Large intestine (tissue), 3 donors: ENCODE measurements around the gene SOWAHD. TPM values are rescaled to one million over a fixed set of nuclear protein-coding genes. Genes with fewer than 3 reads are reported as not detected.
"Not testable (repeated sequence)": the region's sequence is repeated elsewhere in the genome, so short reads cannot be mapped to it uniquely, and the experiment has no call there.

Experiments used
- DNase-seq, 2 donors: peaks; one replicate each; pipeline versions ENCODE4 v3.0.0 to v3.0.0-alpha.2; 2013
- H3K27ac ChIP-seq: one replicate; pipeline ENCODE4 v1.5.1; 2013; ENCODE audit warnings: low read length
- H3K27me3 ChIP-seq: 2 replicates; pipeline ENCODE4 v1.6.1; 2013; ENCODE audit warnings: low read length; ENCODE audit not compliant: control insufficient read depth, insufficient read depth
- H3K36me3 ChIP-seq: 2 replicates; pipeline ENCODE4 v1.6.1; 2013; ENCODE audit warnings: low read length; ENCODE audit not compliant: control insufficient read depth, insufficient read depth
- H3K4me1 ChIP-seq: one replicate; pipeline ENCODE4 v1.6.1; 2013; ENCODE audit warnings: low read length; ENCODE audit not compliant: control insufficient read depth, insufficient read depth
- H3K4me3 ChIP-seq: one replicate; pipeline ENCODE4 v1.5.1; 2013; ENCODE audit warnings: low read length
- H3K9me3 ChIP-seq: one replicate; pipeline ENCODE4 v1.6.1; 2013; ENCODE audit warnings: mild to moderate bottlenecking, low read depth, low read length, moderate library complexity; ENCODE audit not compliant: control insufficient read depth
- WGBS: methylation state at CpG from one replicate; pipeline ENCODE4 v1.1.5; 2013; ENCODE audit warnings: low lambda C conversion rate; ENCODE audit not compliant: insufficient coverage; 5-methylcytosine and 5-hydroxymethylcytosine counted together
- polyA plus RNA-seq: library from polyadenylated mRNA; unstranded; fragments of 120-200 nt; gene quantifications from one replicate; pipeline ENCODE4 v1.2.1, GENCODE V29; 2013

SOWAHD gene
- polyA plus RNA-seq, 1 donor: 4.4 TPM

DNA sequence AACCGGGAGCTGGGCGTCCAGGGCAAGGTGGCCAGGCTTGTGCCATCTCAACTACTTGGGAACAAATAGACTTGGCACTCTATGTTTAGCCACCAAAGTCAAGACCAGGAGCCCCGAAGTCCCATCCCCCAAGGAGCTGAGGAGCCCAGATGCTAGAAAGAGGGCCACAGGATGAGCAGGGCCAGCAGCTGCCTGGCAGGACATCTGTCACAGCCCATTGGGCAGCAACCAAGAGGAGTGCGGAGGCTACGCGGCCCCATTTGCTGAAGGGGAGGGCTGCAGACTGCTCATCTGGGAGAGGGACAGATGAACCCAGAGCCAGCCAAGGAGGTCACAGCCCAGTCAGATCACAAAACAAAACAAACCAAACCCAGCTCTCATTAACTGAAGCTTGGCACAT lies 22.9 kb upstream of the SOWAHD start:
- no peaks in the 10 kb centered on the region for H3K9me3 ChIP-seq
- no peaks in the 10 kb centered on the region for H3K4me1 ChIP-seq
- no peak overlapping the region for H3K27ac ChIP-seq
- no peaks in the 10 kb centered on the region for H3K27me3 ChIP-seq
- DNase-seq: no peak
- H3K36me3 ChIP-seq: no peaks in the 10 kb centered on the region
- H3K4me3 ChIP-seq: no peak overlapping the region
- no CpG with 5 or more reads among the region's 6 CpGs for WGBS

DNA sequence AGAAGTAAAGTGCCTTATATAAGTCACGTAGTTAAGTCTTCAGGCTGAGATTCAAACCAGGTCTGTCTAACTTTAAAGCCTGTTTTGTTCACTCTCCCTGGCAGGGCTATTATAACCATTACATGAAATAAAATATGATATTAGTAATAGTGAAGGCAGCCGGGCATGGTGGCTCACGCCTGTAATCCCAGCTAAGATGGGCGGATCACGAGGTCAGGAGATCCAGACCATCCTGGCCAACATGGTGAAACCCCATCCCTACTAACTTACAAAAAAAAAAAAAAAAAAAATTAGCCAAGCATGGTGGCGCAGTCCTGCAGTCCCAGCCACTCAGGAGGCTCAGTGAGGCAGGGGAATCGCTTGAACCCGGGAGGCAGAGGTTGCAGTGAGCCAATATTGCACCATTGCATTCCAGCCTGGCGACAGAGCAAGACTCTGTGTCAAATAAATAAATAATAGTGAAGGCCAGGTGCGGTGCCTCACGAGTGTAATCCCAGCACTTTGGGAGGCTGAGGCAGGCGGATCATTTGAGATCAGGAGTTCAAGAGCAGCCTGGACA lies 22.1 kb upstream of the SOWAHD start:
- WGBS: no CpG with 5 or more reads among the region's 12 CpGs
- no peaks in the 10 kb centered on the region for H3K4me1 ChIP-seq
- H3K4me3 ChIP-seq: no peak overlapping the region
- no peaks in the 10 kb centered on the region for H3K9me3 ChIP-seq
- H3K27ac ChIP-seq: no peak overlapping the region
- no peaks in the 10 kb centered on the region for H3K36me3 ChIP-seq
- H3K27me3 ChIP-seq: no peaks in the 10 kb centered on the region
- no peak for DNase-seq

DNA sequence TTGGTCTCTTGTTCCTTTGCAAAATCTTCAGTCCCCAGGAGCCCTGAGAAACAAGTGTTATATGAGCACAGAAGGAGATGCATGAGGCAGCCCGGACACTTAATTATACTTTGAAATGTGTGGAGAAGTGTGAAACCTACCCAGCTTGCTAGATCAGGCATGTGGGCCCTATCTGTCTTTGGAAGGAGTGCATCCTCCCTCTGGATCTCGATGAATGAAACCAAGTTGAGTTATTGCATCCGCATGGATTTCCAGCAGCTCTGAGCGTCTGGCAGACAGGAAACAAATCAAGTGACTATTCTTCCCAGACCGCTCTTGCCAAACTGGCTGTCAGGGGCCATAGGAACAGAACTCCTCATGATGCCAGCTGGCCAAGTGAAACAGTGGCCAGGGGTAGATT lies 19.6 kb upstream of the SOWAHD start:
- Histone ChIP-seq H3K36me3 (no peaks in the 10 kb centered on the region), H3K9me3 (no peaks in the 10 kb centered on the region), H3K27ac (no peak overlapping the region), H3K4me1 (no peaks in the 10 kb centered on the region), H3K4me3 (no peak overlapping the region), H3K27me3 (no peaks in the 10 kb centered on the region)
- DNase-seq: no peak
- no CpG with 5 or more reads among the region's 5 CpGs for WGBS

DNA sequence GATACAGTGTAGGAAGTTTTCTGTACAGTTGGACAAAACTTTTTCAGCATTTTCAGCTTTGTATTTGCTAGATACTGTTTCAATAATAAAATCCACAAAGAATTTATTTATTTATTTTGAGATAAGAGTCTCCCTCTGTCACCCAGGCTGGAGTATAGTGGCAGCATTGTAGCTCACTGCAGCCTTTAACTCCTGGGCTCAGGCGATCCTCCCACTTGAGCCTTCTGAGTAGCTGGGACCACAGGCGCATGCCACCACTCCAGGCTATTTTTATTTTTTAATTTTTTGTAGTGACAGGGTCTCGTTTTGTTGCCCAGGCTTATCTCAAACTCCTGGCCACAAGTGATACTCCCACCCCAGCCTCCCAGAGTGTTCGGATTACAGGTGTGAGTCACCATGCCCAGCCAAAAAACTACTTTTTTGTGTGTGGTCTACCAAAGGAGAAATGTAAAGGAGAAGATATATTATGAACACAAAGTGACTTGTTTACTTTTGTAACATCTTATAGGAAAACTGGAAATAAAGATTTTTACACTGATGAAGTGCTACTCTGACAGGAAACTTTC lies 13.0 kb upstream of the SOWAHD start:
- H3K27me3 ChIP-seq: no peaks in the 10 kb centered on the region
- DNase-seq: no peak
- no CpG with 5 or more reads among the region's 4 CpGs for WGBS
- no peaks in the 10 kb centered on the region for H3K9me3 ChIP-seq
- H3K4me1 ChIP-seq: no peaks in the 10 kb centered on the region
- H3K36me3 ChIP-seq: no peaks in the 10 kb centered on the region
- H3K4me3 ChIP-seq: no peak overlapping the region
- H3K27ac ChIP-seq: no peak overlapping the region

DNA sequence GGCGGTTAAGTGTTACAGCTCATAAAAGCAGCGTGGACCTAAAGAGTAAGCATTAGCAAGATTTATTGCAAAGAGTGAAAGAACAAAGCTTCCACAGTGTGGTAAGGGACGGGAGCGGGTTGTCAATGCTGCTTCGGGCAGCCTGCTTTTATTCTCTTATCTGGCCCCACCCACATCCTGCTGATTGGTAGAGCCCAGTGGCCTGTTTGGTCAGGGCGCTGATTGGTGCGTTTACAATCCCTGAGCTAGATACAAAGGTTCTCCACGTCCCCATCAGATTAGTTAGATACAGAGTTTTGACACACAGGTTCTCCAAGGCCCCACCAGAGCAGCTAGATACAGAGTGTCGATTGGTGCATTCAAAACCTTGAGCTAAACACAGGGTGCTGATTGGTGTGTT lies 8.3 kb upstream of the SOWAHD start:
- not testable (repeated sequence) for H3K27ac ChIP-seq, H3K9me3 ChIP-seq, H3K27me3 ChIP-seq, H3K4me1 ChIP-seq, H3K36me3 ChIP-seq, H3K4me3 ChIP-seq, DNase-seq
- no CpG with 5 or more reads among the region's 9 CpGs for WGBS

DNA sequence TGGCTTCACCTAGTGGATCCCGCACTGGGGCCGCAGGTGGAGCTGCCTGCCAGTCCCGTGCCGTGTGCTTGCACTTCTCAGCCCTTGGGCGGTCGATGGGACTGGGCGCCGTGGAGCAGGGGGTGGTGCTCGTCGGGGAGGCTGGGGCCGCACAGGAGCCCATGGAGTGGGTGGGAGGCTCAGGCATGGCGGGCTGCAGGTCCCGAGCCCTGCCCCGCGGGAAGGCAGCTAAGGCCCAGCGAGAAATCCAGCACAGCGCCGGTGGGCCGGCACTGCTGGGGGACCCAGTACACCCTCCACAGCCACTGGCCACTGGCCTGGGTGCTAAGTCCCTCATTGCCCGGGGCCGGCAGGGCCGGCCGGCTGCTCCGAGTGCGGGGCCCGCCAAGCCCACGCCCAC lies 7.6 kb upstream of the SOWAHD start:
- DNase-seq, H3K9me3 ChIP-seq, H3K27ac ChIP-seq, H3K27me3 ChIP-seq, H3K4me1 ChIP-seq, H3K36me3 ChIP-seq, H3K4me3 ChIP-seq: not testable (repeated sequence)
- no CpG with 5 or more reads among the region's 27 CpGs for WGBS

DNA sequence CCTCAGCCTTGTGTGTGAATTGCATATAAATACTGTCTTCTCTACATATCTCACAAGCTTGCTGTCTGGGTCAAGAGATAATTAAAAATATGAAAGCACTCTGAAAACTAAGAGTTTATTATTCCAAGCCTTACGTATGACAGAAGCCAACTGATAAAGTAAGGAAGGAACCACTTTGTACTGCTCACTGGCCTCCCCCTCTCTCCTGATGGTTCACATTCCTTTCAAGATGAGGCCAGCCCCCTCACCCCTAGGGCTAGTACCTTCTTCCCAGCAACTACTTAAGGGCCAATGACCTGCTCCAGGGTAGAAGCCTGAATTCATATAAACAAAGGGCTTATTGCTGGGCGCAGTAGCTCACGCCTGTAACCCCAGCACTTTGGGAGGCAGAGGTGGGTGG lies 5.4 kb upstream of the SOWAHD start:
- Histone ChIP-seq H3K27me3 (no peaks in the 10 kb centered on the region), H3K4me3 (no peak overlapping the region), H3K36me3 (no peaks in the 10 kb centered on the region), H3K4me1 (peaks cover 21% of the 10 kb centered on the region), H3K9me3 (no peaks in the 10 kb centered on the region), H3K27ac (no peak overlapping the region)
- no peak for DNase-seq
- WGBS: no CpG with 5 or more reads among the region's 3 CpGs

DNA sequence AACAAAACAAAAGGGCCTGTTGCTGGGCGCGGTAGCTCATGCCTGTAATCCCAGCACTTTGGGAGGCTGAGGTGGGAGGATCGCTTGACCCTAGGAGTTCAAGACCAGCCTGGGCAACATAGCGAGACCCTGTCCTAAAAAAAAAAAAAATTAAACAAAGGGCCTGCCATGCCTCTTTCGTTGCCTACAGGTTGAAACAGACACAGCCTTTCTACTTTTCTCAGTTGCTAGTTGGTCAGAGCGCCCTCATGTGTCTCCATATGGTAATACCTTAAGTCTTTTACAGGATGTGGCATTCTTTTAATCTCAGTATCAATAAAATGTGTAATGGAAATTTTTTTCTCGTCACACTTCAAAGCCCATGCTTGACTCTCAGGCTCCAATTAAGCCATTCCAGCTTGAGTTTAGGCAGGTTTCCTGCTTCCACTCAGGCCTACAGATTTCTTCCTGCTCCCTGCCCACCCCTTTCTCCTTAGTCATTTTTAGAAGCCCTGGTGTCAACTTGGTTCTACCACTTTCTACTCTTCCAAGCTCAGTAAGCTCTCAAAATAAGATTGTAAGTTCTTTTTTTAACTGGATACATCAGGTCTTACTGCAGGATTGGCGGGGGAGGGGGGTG lies 4.6 kb upstream of the SOWAHD start:
- DNase-seq: peak in 1 of 2 donors; percentile 24

DNA sequence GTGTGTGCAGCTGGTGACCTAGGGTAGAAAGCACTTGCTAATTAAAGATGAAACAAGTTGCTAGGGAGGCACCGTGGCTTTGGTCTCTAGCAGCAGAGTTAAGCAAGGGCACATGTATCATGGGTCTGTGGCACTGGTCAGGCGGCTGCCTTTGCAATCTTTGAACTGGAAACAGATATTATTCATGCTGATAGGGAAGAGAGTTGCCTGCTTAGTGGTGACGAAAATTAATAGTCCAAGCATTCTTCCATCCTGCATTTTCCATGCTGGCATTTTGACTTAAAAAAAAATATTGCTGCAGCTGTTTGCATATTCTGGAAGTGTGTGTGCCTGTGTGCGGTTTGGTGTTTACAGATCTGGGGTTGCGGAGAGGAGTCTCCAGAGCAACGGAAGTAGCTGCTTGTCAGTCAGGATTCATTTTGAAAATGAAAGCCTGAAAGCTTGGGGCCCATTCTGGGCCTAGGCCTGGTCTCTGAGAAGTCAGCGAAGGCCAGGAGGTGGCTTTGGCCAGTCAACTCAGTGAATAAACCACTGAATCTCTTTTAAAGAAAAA lies 2.3 kb upstream of the SOWAHD start:
- no peak overlapping the region for H3K4me3 ChIP-seq
- WGBS: no CpG with 5 or more reads among the region's 7 CpGs
- no peaks in the 10 kb centered on the region for H3K9me3 ChIP-seq
- H3K27ac ChIP-seq: peak overlapping the region; percentile 92
- peak in 1 of 2 donors; percentile 66 for DNase-seq
- no peaks in the 10 kb centered on the region for H3K36me3 ChIP-seq
- H3K4me1 ChIP-seq: peaks cover 31% of the 10 kb centered on the region
- H3K27me3 ChIP-seq: peaks cover 7% of the 10 kb centered on the region

More for the DNA sequence above, 4.6 kb upstream of the SOWAHD start:
- Histone ChIP-seq H3K27me3 (no peaks in the 10 kb centered on the region), H3K9me3 (no peaks in the 10 kb centered on the region), H3K4me1 (peaks cover 21% of the 10 kb centered on the region), H3K27ac (no peak overlapping the region), H3K4me3 (no peak overlapping the region), H3K36me3 (no peaks in the 10 kb centered on the region)
- WGBS: no CpG with 5 or more reads among the region's 8 CpGs

DNA sequence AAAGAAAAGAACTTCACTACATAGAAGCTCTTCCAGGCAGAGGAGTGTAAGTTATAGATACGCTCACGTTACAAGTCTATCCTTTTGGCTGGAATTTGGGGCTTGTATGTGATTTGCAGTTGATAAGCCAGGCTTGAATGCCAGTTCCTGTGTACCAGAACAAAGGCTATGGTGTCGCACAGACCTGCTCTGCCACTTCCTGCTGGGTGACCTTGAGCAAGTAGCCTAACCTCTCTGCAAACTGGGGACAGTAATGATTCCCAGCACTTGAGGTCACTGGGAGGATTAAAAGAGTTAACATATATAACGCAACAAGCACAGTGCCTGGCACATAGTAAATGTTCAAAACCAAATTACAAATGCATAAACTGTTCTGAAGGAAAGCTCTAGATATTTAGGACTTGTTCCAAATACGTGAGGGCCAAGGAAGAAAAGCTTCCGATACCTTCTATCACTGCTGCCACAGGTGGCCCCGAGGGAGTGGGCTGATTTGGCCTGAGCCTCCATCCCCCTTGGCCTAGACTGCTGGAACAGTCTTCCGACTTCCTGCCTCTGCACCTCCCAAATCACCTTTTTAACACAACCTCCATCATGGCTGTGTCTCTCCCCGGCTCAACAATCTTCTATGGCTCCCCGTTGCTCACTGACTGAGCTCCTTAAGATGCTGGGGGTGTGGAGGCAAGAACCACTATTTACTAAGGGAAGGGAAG lies 1.3 kb upstream of the SOWAHD start:
- Histone ChIP-seq H3K36me3 (no peaks in the 10 kb centered on the region), H3K27ac (peak overlapping the region; percentile 92), H3K27me3 (peaks cover 7% of the 10 kb centered on the region), H3K9me3 (no peaks in the 10 kb centered on the region), H3K4me1 (peaks cover 31% of the 10 kb centered on the region), H3K4me3 (no peak overlapping the region)
- WGBS: no CpG with 5 or more reads among the region's 10 CpGs
- peak in 1 of 2 donors; percentile 5 for DNase-seq
